Medulla oblongata (tissue), 1 donor: Measurements from ENCODE around the gene RGL1.

Source experiments
- DNase-seq: peaks from one replicate; pipeline ENCODE4 v3.0.0-alpha.2; 2015; ENCODE audit errors: extremely low spot score

RGL1 gene

DNA sequence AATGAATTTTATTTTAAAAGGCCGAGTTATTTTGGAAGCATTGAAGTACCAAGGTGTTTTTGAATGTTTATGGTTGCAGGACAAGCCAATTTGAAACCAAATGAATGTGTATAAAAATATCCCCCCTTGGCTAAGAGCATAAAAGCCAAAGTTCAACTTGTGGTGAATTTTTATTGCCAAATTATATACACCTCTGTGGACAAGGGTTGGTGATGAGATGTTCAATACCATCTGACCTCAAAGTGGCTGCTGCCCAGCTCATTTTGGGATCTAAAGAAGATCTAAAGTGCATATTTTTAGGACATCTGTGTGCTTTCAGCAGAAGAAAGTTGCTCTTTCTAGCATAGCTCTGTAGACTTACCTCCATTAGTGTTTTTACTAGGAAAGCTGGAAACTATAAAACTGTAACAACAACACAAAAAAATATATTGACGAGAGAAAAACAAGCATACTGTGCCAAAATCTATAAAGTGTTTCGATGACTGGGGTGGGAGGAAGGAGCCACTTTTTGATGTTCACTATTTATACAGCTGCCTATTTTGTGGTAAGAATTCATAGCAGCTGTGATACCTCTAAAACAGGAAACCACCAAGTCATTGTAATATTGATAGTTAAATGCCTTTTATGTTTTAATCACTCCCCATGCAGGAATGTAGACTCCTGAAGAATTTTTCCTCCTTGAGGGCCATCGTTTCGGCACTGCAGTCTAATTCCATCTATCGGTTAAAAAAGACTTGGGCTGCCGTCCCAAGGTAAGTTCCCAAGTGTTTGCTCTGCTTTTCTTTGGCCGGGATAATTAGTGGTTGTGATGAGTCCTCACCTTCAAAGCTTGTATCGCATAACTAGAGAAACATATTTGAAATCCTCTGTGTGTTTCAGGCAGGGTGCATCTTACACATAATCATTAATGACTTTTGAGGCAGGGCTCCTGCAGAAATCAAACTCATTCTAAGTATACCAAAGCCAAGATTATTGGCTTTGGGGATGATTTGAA lies 83.2 kb downstream of the RGL1 start:
- DNase-seq, result no peak

GRCh38 chr1:183889095-183889494 lies 84.2 kb downstream of the RGL1 start:
- DNase-seq, result no peak

- DNase-seq, result no peak
Measured at GRCh38 chr1:183891158-183891856, 86.4 kb downstream of the RGL1 start.

GRCh38 chr1:183892351-183892793 lies 87.5 kb downstream of the RGL1 start:
- no peak for DNase-seq

DNA sequence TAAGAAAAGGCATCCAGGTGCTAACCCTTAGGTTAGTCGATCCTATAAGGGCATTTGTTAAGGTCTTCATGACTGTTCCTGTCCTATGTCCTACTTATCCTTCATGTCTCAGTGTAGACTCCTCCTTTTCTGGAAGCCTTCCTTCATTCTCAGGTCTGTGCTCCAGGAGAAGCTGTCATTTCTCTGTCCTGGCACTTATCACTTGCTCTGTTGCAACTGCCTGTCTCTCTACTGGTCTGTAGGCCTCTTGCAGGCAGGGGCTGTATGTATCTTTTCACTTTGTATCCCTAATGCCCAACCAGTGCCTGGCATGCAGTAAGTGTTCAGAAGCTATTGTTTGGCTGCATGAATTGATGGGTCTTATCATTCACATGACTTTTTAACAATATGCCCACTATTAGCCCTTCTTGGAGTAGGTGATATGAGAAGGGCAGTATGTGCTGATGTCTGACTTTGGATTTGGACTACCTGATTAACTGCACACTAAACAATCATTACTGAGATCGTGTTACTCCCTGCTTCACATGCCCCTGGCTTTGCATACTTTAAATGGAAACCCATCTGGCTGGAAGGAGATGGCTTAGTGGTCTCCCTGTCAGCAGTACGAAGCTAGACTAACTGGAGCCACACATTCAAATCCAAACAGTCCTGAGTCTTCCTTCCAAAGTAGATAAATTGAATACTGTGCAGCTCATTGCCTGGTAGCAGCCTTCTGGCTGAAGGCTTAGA lies 88.8 kb downstream of the RGL1 start:
- DNase-seq, result no peak

GRCh38 chr1:183894290-183894565 lies 89.3 kb downstream of the RGL1 start:
- no peak for DNase-seq

GRCh38 chr1:183896466-183897048 lies 91.6 kb downstream of the RGL1 start:
- peak; percentile 51 for DNase-seq

- no peak for DNase-seq
Measured at GRCh38 chr1:183898001-183898396, 93.1 kb downstream of the RGL1 start.

DNA sequence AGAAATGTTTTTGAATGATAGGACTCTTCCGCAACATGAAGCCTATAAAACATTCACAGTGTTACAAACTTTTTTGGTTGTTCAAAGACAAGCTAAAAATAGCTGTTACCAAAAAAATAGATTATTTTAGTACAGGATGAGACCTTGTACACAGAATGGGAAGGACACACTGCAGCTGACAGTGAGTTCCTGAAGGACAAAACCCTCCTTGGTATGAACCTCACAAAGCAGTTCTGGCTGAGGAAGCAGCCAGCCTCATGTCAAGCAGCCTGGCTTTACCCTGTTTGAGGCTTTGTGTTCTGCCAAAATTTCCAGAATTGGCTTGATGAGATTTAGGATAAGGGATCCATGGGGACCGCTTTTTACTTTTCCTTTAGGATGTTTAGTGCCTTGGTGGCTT lies 93.7 kb downstream of the RGL1 start:
- no peak for DNase-seq

DNA sequence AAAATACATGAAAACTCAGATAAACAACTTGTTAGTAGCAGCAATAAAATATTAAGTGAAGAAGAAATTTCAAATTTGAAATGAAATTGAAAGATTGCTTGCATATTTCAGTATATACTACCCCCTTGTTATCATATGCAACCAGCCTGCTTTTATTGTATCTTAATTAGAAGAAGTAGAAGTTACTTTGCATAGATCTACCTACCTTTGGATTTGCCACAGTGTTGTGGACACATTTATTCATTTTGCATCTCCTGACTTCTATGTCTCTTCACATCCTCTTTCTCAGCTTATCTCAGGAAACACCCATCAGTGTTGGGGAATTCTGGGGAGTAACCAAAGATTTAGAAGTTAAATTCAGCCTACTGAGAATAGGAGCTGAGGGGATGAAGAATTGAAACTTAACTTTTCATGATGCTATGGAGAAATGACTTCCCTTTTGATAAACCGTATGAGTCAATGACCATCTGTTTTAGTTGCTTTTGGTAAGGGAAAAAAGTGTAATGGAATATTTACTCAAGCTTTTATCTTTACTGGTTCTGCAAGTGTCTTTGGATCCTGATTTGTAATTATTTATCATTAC lies 96.9 kb downstream of the RGL1 start:
- DNase-seq, result no peak

GRCh38 chr1:183903101-183903500 lies 98.2 kb downstream of the RGL1 start:
- no peak for DNase-seq

DNA sequence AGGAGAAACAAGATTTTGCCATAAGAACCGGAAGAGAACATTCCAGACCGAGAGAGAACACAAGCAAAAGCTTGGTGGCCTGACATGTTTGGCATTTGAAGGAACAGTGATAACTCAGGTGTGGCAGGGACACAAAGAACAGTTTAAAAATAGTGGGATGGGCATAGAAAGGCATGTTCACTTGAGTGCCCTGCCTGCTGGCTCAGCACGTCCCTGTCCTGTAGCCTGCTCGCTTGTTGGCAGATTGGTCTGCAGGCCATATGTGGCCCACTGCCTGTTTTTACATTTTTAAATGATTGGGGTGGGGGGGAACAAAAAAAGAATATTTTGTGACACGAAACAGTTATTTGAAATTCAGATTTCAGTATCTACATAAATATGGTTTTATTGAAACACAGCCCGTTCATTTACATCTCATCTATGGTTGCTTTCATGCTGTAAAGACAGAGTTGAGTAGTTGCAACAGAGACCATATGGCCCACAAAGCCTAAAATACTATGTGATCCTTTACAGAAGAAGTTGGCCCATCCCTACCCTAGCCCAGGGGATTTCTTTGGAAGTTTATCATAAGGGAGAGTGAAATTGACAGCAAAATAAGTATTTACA lies 100.7 kb downstream of the RGL1 start:
- no peak for DNase-seq

GRCh38 chr1:183907070-183907469 lies 102.2 kb downstream of the RGL1 start:
- no peak for DNase-seq

DNA sequence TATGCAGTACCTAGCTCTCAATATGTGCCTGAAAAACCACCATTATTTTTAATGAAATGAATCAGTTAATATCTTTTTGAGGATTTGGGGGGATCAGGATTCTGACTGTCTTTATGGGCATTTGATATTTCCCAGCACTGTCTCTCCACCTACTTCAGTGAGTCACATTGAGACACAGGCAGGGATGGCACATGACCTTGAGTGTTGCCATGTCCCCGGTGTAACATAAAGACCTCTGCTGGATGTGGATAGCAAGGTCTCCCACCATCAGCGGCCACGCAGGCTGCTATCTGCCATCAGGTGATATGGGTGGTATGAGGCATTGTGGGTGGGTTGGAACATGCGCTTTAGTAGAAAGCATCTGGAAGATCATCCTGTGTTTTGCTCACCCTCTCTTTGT lies 103.2 kb downstream of the RGL1 start:
- DNase-seq, result no peak

DNA sequence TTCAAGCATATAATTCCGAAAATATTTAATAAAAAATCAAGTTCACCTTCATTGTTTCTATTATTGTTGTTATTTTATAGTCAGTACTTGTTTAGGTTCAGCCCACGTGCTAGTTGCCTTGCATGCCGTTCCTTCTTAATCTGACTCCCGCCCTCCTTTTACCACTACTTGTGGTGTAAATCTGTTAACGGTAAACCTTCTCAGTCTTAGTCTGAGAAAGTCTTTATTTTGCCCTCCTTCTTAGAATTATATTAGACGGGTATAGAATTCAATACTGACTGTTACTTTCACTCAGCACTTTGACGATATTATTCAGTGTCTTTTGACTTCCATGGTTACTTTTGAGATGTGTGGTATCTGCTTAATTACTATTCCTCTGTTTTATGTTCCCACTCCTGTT lies 104.8 kb downstream of the RGL1 start:
- no peak for DNase-seq

GRCh38 chr1:183910845-183911244 lies 105.9 kb downstream of the RGL1 start:
- no peak for DNase-seq

DNA sequence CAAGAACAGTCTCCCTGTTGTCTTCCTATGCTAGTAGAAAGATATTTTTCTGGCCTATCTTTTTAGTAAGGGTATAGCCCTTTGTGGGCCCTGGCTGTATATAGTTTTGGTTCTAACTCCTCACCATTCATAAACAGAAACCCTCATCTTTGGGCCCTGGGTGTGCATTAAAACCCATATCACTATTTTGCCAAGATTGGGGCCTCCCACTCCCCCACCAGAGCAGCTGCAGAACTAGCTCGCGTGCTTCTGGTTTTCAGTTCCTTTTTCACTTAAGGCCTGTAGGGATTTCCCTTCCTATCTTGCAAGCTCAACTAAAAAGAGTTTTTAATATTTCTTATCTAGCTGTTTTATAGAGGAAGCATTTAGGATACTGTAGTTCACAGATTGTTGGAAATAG lies 106.4 kb downstream of the RGL1 start:
- DNase-seq, result peak; percentile 57

DNA sequence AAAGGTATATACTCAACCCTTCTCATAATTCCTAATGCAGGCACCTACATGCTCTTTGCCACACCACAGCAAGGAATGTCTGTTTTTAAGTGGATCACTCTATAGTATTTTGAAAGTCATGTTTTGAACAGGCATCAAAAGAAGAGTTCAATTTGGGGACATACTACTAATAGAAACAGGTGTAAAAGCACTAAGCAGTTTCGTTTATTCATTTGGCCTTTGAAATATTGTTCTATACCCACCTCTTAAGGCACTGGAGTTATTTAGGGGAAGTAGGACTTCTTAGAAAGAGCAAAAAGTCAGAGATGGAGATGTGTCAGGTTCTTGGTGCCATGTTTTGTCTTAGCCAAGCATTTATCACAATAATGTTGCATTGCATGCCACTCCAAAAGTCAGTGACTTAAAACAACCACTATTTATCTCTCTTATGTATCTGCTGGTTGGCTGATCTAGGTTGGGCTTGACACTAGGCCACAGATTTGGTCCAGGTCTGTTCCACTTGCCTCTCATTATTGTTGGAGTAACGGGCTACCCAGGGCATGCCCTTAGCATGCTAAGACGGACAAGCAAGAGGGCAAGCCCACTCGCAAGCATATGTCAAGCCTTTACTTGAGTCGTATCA lies 107.5 kb downstream of the RGL1 start:
- DNase-seq, result no peak

DNA sequence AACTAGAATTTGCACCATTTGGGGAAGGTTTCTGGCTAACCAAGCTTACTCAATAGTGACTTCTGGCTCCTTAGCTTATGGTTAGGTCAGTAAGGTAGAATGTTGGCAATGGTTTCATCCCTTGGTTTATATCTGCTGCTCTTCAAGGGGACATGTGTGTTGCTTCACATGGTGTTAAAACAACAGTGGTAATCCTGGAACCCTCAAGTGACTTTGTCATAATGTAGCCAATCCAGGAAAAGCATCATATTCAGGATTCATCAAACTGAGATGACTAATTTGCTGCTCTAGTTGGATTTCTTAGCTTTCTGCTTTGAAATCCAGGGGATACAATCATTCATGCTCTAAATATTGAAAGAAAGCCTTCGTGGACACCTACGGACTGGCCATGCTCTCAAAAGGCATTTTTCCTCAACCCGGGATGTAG lies 108.7 kb downstream of the RGL1 start:
- DNase-seq, result no peak

- DNase-seq, result no peak
Measured at GRCh38 chr1:183914276-183914675, 109.4 kb downstream of the RGL1 start.

GRCh38 chr1:183914891-183915290 lies 110.0 kb downstream of the RGL1 start:
- no peak for DNase-seq
